HG02943 (cell line): Measurements from ENCODE around the gene CNGA1.
"Not testable (repeated sequence)": the region's sequence is repeated elsewhere in the genome, so short reads cannot be mapped to it uniquely, and the experiment has no call there.

ENCODE experiments used
- ATAC-seq: cut with Tn5 transposase; IDR thresholded peaks from one replicate; pipeline ENCODE4 v1.9.1; 2021; ENCODE audit warnings: mild to moderate bottlenecking, low read depth, moderate library complexity; ENCODE audit not compliant: unreplicated experiment

The CNGA1 gene

DNA sequence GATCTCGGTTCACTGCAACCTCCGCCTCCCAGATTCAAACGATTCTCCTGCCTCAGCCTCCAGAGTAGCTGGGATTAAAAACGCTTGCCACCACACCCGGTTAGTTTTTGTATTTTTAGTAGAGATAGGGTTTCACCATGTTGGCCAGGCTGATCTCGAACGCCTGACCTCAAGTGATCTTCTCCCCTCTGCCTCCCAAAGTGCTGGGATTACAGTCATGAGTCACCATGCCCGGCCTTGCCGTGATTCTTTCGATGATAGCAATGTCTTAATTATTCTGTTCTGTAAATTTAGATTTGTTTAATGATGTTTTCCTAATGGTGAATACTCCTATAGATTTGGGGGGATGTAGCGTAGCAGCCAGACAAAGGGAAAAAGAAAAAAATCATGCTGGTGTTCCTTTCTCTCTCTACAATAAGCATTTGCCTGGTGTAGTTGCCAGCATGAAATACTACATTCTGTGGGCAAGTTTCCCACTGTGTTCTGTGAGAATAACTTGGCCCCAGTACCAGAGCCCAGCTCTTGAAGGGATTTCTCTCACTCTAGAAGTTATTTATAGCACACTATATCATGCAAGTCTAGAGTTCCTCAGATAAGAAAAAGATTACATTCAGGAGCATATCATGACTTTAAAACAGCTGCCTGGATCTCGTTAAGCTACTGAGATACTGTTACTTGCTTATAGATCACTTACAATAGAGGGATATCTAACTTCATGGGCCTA, 15.5 kb upstream of the CNGA1 start:
- no peak for ATAC-seq

DNA sequence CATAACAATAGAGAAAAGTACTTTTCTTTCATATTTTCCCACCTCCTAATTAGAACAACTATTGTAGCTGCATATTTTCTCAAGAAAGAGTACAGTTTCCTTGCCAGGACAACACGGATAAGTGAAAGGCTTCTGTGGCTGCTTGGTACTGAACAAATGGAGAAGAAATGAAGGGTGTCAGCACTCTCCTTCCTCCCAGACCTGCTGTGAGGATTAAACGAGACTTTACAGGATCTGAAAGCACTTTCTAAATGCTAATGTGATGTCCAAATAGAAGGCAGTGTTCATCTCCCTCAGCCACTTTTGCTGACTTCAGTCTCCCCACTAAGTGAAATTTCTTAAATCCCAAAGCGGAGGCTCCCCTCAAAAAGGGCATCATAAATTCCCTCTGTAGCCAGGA, 14.0 kb upstream of the CNGA1 start:
- no peak for ATAC-seq

DNA sequence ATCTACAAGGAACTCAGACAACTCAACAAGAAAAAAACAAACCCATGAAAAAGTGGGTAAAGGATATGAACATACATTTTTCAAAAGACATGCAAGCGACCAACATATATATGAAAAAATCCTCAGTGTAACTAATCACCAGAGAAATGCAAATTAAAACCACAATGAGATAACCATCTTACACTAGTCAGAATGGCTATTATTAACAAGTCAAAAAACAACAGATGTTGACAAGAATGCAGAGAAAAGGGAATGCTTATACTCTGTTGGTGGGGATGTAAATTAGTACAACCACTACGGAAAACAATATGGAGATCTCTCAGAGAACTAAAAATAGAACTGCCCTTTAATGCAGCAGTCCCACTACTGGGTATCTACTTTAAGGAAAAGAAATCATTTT, 12.2 kb upstream of the CNGA1 start:
- no peak for ATAC-seq

DNA sequence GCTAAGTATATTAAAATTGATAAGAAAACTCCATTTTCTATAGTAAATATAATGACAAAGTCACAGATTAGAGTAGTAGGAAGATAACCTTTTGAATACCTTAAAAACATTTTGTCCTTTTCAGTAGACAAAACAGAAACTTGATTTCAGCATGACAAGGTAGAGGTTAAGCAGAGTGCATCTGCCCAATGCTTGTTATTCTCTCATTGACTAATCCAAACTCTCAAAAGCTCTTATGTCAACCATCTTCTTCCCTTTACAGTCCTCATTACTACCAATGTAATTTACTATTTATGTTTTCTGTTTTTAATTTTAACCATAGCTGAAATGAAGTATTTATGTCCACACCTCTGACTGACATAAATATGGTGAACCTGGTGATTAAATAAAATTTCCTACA, 11.2 kb upstream of the CNGA1 start:
- no peak for ATAC-seq

DNA sequence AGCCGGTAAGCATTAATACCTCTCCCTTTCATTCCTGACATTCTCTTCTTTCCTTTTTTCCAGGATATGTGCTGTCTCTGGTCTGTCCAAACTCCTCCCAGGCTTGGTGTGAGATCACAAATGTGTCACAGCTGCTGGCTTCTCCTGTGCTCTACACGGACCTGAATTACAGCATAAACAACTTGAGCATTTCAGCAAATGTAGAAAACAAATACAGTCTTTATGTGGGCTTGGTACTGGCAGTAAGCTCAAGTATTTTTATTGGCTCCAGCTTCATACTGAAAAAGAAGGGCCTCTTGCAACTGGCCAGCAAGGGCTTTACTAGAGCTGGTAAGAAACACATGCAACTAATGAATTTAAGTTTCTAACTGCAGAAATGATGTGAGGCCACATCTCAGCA, 8.5 kb upstream of the CNGA1 start:
- no peak for ATAC-seq

DNA sequence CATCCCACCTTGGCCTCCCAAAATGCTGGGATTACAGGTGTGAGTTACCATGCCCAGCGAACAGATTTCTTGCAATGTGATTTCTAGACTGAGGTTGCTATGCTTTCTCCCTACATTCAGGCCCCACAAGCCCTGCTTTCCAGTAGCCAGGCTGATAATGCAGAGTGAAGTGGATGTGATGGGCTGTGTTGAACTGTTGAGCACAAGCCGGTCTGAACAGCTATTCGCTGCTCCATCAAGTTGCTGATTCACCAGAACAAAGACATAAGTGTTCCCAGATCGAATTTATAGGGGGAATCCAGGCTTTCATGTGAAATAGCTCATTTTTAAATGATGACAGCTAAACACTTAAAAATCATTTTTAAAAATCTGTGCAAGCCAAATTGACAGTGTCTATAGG, 8.0 kb upstream of the CNGA1 start:
- no peak for ATAC-seq

DNA sequence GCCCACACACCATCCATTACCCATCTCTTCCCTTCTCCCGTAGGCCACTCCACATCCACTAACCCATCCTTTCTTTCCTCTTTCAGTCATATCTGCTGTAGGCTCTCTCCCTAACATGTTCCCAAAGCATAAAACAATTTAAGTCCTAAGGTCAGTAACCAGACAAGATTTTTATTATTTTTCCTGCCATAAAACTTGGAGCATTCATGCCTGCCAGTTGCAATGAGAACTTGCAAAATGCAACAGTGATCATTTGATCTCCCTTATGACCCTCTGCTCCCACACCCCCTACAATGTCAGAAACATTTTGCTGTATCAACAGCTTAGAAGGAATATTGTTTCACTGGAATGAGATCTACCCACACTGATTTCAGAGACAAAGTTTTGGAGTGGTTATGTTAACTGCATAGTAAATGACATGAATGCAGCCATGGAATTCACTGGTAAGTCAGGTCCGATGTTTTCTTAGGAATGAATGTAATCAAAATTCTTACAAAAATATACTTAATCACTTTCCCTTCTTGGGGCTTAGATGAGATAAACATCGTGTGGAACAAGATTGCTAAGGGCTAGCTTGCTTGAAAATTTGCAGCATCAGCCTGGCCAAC, 5.8 kb upstream of the CNGA1 start:
- ATAC-seq: no peak

DNA sequence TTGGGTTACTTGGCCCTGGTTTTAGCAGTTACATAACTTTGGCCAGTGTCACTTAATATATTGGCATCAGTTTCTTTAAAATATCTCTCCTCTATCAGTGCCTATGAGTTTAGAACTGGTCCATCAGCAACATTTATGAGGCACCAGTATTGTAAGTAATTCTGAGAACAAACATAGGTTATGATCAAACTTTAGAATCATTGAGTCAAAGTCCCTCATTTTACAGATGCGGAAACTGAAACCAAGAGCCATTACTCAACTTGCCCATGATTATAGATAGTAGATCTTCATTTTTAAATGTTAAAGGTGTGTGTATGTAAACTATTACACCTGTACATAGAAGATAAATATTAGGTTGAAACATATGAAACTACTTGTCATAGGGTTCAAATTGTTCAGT, 4.6 kb upstream of the CNGA1 start:
- no peak for ATAC-seq

DNA sequence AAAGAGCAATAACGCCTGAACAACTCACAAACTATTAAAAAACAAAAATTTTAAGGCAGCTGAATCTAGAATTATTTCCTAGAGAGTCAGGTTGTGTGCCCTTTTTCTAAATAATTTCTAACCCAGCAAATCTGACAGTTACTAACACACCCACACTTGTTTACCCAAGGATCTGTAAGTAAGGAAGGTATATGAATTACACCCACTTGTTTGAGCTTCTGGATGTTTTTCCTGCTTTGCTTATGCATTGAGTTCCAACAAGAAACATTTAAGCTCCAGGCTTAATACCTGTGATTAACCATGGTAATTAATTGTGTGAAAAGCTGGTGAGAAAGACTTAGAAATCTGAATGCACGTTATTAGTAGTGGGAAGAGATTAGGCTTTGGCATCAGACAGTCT, 1.6 kb upstream of the CNGA1 start:
- no peak for ATAC-seq

DNA sequence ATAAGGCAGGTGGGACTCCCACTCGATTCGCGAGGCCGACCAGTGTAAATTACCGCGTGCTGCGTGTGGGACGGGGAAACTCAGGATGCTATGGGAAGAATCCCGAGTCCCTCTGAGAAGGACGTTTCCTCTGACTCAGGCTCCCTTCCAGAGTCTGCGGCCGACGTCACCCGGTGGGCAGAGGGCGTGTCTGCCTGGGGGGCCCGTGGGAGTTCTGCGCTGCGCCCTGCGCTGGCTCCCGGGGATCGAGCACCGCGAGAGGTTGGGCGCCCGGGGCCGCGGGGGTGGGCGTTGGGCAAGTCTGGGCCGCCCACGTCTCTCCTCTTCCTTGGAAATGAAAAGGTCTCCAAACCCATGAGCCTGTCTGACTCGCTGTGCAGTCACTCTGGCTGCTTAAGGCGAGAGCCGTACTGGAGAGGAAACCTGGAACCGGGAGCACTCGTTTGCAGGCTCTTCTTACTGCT, 659 bp upstream of the CNGA1 start:
- no peak for ATAC-seq

DNA sequence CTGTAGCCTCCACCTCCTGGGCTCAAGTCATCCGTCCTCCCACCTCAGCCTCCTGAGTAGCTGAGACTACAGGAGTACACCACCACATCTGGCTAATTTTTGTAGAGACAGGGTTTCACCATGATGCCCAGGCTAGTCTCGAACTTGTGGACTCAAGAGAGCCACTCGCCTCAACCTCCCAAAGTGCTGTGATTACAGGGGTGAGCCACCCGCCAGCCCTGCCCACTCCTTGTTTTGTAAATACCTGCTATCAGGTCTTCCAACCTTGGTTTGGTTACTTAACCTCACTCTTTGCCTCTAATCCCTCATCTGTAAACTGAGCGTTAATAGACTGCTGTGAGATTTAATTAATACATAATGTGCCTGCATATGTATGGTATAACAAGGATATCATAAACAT, 803 bp downstream of the CNGA1 start:
- ATAC-seq: no peak

DNA sequence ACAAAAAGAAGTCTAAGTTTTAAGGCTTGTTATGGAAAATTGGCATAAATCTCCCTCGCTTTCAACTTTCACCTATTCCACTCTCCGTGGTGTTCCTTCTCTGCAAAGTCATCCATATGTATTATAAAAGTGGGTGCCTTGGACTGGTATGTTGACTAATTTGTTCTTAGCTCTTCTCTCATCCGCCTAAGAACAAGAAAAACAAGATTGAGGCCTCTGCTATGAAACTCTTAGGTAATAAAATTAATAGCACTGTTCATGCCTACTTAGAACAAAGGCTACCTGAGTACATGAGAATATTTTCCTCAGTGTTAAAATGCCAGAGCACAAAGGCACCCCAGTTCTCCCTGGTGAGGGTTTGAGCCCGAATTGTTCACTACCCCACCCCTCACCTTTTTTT, 1.3 kb downstream of the CNGA1 start:
- no peak for ATAC-seq

DNA sequence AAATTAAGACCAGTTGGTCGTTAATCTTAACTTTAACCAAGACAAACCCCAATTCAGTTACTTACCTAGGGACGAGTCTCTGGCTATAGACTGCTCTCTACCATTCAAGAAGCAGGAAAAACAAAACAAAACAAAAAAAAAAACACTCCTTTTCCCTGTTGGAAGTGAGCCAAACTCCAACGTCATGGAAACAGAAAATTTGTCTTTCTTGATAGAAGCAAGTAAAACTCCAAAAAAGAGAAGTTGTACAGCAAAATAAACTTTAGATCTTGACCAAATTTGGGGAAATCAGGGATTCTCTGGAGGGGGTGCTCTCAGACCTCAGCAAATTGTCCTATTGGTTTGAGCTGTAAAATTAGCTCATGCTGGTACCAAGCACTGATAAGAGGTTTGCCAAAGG, 3.7 kb downstream of the CNGA1 start:
- no peak for ATAC-seq

DNA sequence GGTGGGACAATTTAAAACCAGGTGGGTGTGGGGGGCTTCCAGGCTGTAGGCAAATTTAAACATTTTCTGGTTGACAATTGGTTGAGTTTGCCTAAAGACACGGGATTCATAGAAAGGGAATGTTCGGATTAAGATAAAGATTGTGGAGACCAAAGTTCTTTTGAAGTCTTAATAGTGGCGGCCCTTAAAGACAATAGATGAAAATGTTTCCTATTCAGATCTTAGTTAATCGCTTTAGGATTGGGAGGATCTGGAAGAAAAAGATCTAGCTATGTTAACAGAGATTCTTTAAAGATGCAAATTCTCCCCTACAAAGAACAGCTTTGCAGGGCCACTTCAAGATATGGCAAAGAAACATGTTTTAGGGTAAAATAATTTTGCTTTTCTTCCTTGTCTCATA, 4.8 kb downstream of the CNGA1 start:
- ATAC-seq: no peak

DNA sequence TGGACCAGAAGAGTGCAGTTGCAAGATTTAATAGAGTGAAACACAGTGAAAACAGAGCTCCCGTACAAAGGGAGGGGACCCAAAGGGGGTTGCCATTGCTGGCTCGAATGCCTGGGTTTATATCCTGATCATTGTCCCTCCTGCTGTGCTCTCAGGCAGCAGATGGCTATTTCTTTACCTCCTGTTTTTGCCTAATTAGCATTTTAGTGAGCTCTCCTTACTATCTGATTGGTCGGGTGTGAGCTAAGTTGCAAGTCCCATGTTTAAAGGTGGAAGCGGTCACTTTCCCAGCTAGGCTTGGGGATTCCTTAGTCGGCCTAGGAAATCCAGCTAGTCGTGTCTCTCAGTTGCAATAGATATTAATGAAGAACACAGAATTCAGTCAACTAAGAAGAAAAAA, 5.6 kb downstream of the CNGA1 start:
- ATAC-seq: not testable (repeated sequence)

DNA sequence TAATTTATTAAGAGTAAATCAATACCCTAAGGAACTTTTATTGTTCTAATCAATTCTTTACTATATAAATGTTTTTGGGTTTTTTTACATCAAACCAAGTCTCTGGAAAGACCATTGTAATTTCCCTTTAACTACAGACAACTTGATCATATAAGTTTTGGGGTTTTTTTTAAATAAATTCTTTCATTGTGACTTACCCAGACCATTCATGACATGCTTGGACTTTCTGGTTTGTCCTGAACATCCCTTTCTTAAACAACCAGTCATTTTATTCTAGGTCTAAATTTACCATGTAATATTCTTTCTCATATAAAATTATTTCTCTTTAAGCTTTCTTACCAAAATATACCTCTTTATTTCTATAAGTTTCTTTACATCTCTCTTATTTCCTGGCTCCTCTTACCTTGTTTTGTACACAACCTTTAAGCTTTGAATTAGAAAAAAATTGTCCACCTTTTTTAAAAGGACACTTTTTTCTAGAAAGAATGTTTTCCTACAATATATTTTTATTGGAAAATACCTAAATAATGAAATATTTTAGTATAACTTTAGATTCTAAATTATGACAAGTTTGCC, 8.4 kb downstream of the CNGA1 start:
- ATAC-seq: no peak

DNA sequence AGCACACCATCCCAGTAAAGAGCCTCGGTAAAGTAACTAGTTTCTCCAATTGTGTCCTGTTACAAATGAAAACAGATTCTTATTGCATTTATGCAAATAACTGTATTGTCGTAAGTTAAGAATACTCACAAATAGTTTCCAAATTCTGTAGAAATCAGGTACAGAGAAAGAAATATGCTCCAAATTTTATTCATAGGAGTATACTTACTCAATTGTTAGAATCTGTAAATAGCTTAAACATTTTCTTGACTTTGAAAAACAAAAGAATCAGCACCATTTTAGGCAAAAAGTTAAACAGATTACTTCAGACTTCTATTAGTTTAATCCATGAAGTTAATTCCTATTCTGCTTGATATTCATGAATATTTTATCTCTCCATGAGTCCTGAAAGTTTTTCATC, 10.7 kb downstream of the CNGA1 start:
- ATAC-seq: no peak

DNA sequence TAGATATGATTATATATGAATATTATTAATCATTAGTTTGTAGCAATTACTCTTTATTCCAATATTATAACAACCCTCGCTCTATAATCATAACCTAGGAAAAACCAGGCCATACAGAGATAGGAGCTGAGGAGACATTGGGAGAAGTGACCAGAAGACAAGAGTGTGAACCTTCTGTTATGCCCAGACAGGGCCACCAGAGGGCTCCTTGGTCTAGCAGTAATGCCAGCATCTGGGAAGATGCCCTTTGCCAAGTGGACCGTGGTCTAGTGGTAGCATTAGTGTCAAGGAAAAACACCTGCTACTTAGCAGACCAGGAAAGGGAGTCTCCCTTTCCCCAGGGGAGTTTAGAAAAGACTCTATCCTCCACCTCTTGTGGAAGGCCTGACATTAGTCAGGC, 12.9 kb downstream of the CNGA1 start:
- ATAC-seq: not testable (repeated sequence)

DNA sequence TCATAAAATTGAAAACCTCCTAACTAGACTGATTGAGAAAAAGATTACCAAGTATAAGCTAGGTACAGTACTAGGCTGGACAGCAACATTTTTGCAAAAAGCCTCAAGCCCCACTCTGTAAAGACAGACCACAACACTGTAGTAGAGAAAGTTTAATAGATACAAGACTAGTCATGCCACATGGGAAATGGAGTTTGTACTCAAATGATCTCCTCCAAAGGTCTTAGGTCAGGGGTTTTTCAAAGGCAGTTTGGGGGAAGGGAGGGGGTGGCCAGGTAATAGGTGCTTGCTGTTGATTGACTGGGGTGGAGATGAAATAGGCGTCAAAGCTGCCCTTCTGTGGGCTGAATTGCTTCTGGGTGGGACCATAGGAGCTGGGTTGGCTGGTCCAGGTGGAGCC, 14.2 kb downstream of the CNGA1 start:
- ATAC-seq: no peak

DNA sequence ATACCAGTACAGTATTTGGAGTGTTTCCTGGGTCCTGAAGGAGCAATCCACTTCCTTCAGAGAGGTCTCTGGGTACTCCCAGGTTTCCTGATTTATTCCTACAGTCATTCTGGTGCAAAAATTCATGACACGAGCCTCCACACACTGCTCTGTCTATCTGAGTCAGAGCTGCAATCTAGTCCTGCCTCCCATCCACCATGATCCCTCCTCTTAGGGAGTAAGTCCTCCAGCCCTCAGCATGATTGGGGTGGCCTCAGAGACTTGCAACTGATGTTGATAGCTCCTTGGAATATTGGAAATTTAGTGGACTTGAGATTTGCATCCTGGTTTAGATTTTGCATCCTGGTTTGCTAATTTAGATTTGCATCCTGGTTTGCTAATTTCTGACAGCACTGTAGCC, 20.5 kb downstream of the CNGA1 start:
- no peak for ATAC-seq

DNA sequence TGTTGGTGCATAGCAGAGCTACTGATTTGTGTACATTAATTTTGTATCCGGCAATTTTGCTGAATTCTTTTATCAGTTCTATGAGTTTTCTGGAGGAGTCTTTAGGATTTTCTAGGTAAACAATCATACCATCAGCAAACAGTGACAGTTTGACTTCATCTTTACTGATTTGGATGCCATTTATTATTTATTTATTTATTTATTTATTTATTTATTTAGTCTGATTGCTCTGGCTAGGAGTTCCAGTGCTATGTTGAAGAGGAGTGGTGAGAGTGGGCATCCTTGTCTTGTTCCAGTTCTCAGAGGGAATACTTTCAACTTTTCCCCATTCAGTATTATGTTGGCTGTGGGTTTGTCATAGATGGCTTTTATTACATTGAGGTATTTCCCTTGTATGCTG, 24.0 kb downstream of the CNGA1 start:
- not testable (repeated sequence) for ATAC-seq

DNA sequence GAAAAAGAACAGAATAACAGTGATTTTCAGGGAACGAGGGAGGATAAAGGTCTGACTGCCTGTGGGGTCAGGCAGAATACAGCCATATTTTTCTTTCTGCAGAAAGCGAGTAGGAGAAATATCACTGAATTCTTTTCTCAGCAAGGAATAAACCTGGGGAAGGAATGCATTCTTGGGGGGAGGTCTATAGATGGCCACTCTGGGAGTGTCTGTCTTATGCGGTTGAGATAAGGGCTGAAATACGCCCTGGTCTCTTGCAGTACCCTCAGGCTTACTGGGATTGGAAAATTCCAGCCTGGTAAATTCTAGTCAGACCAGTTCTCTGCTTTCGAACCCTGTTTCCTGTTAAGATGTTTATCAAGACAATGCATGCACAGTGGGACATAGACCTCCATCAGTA, 26.3 kb downstream of the CNGA1 start:
- ATAC-seq: no peak
